ENCODE data around the gene ICOSLG.
"Not testable (repeated sequence)": the region's sequence is repeated elsewhere in the genome, so short reads cannot be mapped to it uniquely, and the experiment has no call there.

Gene ICOSLG

GRCh38 chr21:44240842-44241241 lies at the start of gene ICOSLG:
Gene ICOSLG (minus strand): TSS chr21:44240943. CDS start chr21:44240817, 126 bp downstream.
- DNase-seq: not testable (repeated sequence)

- DNase-seq: no peak
Observed at GRCh38 chr21:44289381-44290010, 48.8 kb upstream of the ICOSLG start.

- DNase-seq: no peak
Observed at GRCh38 chr21:44288251-44289110, 47.7 kb upstream of the ICOSLG start.

- no peak for DNase-seq
Observed at GRCh38 chr21:44286716-44287632, 46.2 kb upstream of the ICOSLG start.

GRCh38 chr21:44286086-44286715 lies 45.5 kb upstream of the ICOSLG start:
- no peak for DNase-seq

- no peak for DNase-seq
Observed at GRCh38 chr21:44285138-44285992, 44.6 kb upstream of the ICOSLG start, which contains the start of gene AIRE. Gene AIRE (plus strand): TSS chr21:44285876. CDS start chr21:44286007, 131 bp downstream.

- no peak for DNase-seq
Observed at GRCh38 chr21:44283948-44284347, 43.2 kb upstream of the ICOSLG start.

- DNase-seq: not testable (repeated sequence)
Observed at GRCh38 chr21:44283211-44283785, 42.6 kb upstream of the ICOSLG start.

GRCh38 chr21:44282370-44282769 lies 41.6 kb upstream of the ICOSLG start:
- DNase-seq: no peak

GRCh38 chr21:44281801-44282200 lies 41.1 kb upstream of the ICOSLG start:
- no peak for DNase-seq

GRCh38 chr21:44279354-44280260 lies 38.9 kb upstream of the ICOSLG start:
- peak; percentile 34 for DNase-seq

GRCh38 chr21:44275041-44275440 lies 34.3 kb upstream of the ICOSLG start:
- no peak for DNase-seq

- DNase-seq: no peak
Observed at GRCh38 chr21:44273046-44273445, 32.3 kb upstream of the ICOSLG start.

GRCh38 chr21:44272284-44272858 lies 31.6 kb upstream of the ICOSLG start:
- no peak for DNase-seq

GRCh38 chr21:44271558-44272283 lies 31.0 kb upstream of the ICOSLG start:
- no peak for DNase-seq

GRCh38 chr21:44269090-44269489 lies 28.3 kb upstream of the ICOSLG start:
- no peak for DNase-seq

- no peak for DNase-seq
Observed at GRCh38 chr21:44267655-44268142, 27.0 kb upstream of the ICOSLG start.

- DNase-seq: no peak
Observed at GRCh38 chr21:44265734-44266270, 25.1 kb upstream of the ICOSLG start.

Data from DMS 273 treated with DMSO at 0.1 percent for 48 hours (cell line).